SKM-1 (cell line): Measurements from ENCODE around the gene CCDC27.
"Not testable (repeated sequence)": the region's sequence is repeated elsewhere in the genome, so short reads cannot be mapped to it uniquely, and the experiment has no call there.

Experiments
- DNase-seq: peaks from one replicate; lab custom pipeline; 2025; ENCODE audit not compliant: unreplicated experiment; lab: John Stamatoyannopoulos, UW

The CCDC27 gene

GRCh38 chr1:3735027-3735681 is 17.1 kb upstream of the CCDC27 start:
- DNase-seq, result no peak

GRCh38 chr1:3735688-3736087 is 16.6 kb upstream of the CCDC27 start:
- no peak for DNase-seq

- DNase-seq, result no peak
Observed at GRCh38 chr1:3736131-3736561, 16.1 kb upstream of the CCDC27 start.

- no peak for DNase-seq
Observed at GRCh38 chr1:3736708-3737107, 15.5 kb upstream of the CCDC27 start.

- no peak for DNase-seq
Observed at GRCh38 chr1:3738943-3739342, 13.3 kb upstream of the CCDC27 start.

GRCh38 chr1:3740042-3740441 is 12.2 kb upstream of the CCDC27 start:
- DNase-seq, result no peak

GRCh38 chr1:3740752-3741151 is 11.5 kb upstream of the CCDC27 start:
- no peak for DNase-seq

GRCh38 chr1:3741566-3742438 is 10.4 kb upstream of the CCDC27 start:
- DNase-seq, result no peak

GRCh38 chr1:3742439-3743298 is 9.6 kb upstream of the CCDC27 start:
- no peak for DNase-seq

- no peak for DNase-seq
Observed at GRCh38 chr1:3743421-3743820, 8.8 kb upstream of the CCDC27 start.

GRCh38 chr1:3743826-3744225 is 8.4 kb upstream of the CCDC27 start:
- DNase-seq, result no peak

- DNase-seq, result no peak
Observed at GRCh38 chr1:3744646-3745045, 7.6 kb upstream of the CCDC27 start.

- no peak for DNase-seq
Observed at GRCh38 chr1:3745071-3745470, 7.2 kb upstream of the CCDC27 start.

GRCh38 chr1:3745590-3746381 is 6.5 kb upstream of the CCDC27 start:
- no peak for DNase-seq

- DNase-seq, result no peak
Observed at GRCh38 chr1:3746389-3746829, 5.8 kb upstream of the CCDC27 start.

- DNase-seq, result no peak
Observed at GRCh38 chr1:3746830-3747521, 5.3 kb upstream of the CCDC27 start.

- no peak for DNase-seq
Observed at GRCh38 chr1:3747522-3747848, 4.8 kb upstream of the CCDC27 start.

- no peak for DNase-seq
Observed at GRCh38 chr1:3747903-3748302, 4.3 kb upstream of the CCDC27 start.

GRCh38 chr1:3748316-3748900 is 3.8 kb upstream of the CCDC27 start:
- DNase-seq, result not testable (repeated sequence)

- DNase-seq, result no peak
Observed at GRCh38 chr1:3749512-3749911, 2.7 kb upstream of the CCDC27 start.
